ENCODE results near the gene ROBO1.

The ROBO1 gene

GRCh38 chr3:79250746-79251145 lies 517.1 kb downstream of the ROBO1 start:
- no peak for TF ChIP-seq POLR2A (IDR thresholded peaks at IDR 0.05; ENCODE audit: low read depth, low read length)
- FAIRE-seq (no peak), DNase-seq (ENCODE audit: insufficient read length, low spot score) (no peak)

DNA sequence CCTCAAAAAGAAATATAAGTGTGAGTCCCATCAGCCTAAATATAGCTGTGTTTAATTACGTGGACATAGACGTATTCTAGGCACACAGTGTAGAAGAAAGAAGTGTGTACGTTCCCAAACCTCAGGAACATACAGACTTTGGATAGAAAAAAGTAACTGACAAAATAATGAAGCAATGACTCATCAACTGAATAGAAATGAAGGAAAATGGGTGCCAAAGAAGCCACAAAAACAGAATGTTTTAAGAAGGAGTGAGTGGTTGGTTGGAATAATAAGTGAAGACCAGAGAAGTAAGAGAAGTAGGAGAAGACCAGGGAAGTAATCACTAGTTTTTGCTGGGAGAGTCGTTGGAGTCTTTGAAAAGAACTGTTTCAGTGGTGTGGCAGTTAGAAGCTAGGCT lies 518.1 kb downstream of the ROBO1 start:
- DNase-seq (ENCODE audit: insufficient read length, low spot score) (no peak), FAIRE-seq (no peak)
- TF ChIP-seq POLR2A (IDR thresholded peaks at IDR 0.05; ENCODE audit: low read depth, low read length), result no peak

- FAIRE-seq (no peak), DNase-seq (ENCODE audit: insufficient read length, low spot score) (no peak)
- no peak for TF ChIP-seq POLR2A (IDR thresholded peaks at IDR 0.05; ENCODE audit: low read depth, low read length)
Observed at GRCh38 chr3:79247725-79248043, 520.1 kb downstream of the ROBO1 start.

DNA sequence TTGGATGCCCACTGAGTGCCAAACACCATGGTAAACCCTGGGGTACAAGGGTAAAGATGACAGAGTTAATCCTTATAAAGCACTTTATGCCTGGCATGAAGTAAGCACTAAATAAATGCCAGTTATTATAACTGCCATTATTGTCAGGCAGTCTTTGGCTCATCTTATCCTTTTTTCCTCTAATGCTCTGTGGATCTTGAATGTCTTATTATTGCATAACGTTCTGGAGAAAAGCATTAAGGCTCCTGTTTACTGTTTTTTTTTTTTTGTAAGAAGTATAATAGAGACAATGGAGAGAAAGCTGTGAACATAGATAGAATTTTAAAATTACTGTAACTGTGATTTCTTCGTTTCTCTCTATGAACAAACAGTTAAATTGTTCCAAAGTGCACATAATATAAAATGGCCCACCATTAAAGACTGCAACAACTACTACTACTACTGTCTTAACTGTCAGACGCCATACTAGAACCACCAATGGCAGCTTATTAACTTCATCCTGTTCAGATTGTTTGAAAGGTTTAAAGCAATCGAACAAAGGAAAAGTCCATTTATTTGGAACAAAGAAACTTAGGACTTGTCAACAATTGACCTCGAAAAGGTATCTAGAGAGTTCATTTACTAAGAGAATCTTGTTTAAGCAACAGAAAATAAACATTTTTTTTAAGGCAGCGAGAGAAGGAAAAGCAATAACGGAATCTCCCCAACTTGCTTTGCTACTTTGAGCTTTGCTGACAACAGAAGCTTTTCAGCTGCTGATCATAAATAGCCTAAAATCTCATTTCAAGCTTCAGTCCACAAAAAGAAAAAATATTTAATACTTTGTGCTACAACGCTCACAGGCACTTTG lies 520.7 kb downstream of the ROBO1 start:
- no peak for TF ChIP-seq POLR2A (IDR thresholded peaks at IDR 0.05; ENCODE audit: low read depth, low read length)
- DNase-seq (ENCODE audit: insufficient read length, low spot score) (no peak), FAIRE-seq (no peak)

GRCh38 chr3:79245284-79246138 lies 522.3 kb downstream of the ROBO1 start:
- no peak for FAIRE-seq
- no peak for DNase-seq (ENCODE audit: insufficient read length, low spot score)
- TF ChIP-seq POLR2A (IDR thresholded peaks at IDR 0.05; ENCODE audit: low read depth, low read length), result no peak

GRCh38 chr3:79236496-79236895 lies 531.3 kb downstream of the ROBO1 start:
- TF ChIP-seq POLR2A (IDR thresholded peaks at IDR 0.05; ENCODE audit: low read depth, low read length), result no peak
- no peak for FAIRE-seq
- no peak for DNase-seq (ENCODE audit: insufficient read length, low spot score)

DNA sequence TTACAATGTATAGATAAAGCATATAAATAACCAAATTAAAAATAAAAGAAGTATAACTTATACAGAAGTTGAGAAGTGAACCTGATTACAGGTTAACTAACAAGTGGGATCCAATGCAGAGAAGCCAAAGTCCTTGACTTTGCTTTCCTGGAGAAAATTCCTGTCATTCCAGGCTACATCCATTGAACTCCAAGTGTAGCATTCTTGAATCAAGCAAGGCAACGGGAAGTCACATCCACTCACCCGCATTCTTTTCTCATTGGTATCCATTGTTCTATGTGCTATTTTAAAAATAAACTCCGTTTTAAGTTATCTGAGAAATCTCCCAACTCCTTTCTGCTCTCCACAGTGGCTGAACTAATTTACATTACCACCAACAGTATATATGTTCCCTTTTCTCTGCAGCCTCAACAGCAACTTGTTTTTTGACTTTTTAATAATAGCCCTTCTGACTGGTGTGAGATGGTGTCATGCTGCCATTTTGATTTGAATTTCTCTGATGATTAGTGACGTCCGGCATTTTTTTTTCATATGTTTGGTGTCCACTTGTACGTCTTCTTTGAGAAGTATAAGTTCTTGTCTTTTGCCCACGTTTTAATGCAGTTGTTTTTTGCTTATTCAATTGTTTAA lies 534.3 kb downstream of the ROBO1 start:
- no peak for TF ChIP-seq POLR2A (IDR thresholded peaks at IDR 0.05; ENCODE audit: low read depth, low read length)
- no peak for FAIRE-seq
- DNase-seq (ENCODE audit: insufficient read length, low spot score), result no peak

DNA sequence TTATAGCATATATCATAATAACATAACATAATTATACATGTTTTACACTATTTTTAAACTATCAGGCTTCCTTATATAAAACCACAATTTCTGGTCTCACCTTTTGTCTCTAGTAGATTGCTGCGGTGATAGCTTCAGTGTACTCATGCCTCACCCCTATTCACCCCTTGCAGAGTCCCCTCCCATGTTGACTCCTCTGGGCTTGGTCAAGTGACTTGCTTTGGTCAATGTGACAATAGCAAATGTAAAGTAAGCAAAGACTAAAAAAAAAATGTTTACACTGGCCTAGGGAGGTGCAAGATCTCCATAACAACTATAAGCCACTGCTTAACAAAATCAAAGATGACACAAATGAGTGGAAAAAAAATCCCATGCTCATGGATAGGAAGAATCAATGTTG lies 537.5 kb downstream of the ROBO1 start:
- no peak for FAIRE-seq
- DNase-seq (ENCODE audit: insufficient read length, low spot score), result no peak
- no peak for TF ChIP-seq POLR2A (IDR thresholded peaks at IDR 0.05; ENCODE audit: low read depth, low read length)

DNA sequence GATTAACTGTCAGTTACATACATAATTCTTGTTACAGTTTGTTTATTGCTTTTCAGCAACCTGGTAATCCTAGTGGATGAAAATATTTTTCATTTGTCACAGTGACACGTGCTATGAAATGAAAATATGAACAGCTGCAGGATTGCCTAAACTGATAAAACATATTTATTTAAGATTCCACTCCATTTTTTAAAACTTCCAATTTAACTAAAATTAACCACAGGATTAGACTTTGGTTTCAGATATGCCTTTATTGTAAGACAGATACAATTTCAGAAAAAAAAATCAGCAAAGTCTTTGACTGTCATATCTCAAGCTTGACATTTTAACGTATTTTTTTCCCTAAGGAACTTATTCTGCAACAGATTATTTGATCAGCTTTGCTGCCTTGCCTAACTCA lies 550.7 kb downstream of the ROBO1 start:
- no peak for TF ChIP-seq POLR2A (IDR thresholded peaks at IDR 0.05; ENCODE audit: low read depth, low read length)
- FAIRE-seq (no peak), DNase-seq (ENCODE audit: insufficient read length, low spot score) (no peak)

- no peak for TF ChIP-seq POLR2A (IDR thresholded peaks at IDR 0.05; ENCODE audit: low read depth, low read length)
- FAIRE-seq (no peak), DNase-seq (ENCODE audit: insufficient read length, low spot score) (no peak)
Observed at GRCh38 chr3:79215286-79215685, 552.5 kb downstream of the ROBO1 start.

DNA sequence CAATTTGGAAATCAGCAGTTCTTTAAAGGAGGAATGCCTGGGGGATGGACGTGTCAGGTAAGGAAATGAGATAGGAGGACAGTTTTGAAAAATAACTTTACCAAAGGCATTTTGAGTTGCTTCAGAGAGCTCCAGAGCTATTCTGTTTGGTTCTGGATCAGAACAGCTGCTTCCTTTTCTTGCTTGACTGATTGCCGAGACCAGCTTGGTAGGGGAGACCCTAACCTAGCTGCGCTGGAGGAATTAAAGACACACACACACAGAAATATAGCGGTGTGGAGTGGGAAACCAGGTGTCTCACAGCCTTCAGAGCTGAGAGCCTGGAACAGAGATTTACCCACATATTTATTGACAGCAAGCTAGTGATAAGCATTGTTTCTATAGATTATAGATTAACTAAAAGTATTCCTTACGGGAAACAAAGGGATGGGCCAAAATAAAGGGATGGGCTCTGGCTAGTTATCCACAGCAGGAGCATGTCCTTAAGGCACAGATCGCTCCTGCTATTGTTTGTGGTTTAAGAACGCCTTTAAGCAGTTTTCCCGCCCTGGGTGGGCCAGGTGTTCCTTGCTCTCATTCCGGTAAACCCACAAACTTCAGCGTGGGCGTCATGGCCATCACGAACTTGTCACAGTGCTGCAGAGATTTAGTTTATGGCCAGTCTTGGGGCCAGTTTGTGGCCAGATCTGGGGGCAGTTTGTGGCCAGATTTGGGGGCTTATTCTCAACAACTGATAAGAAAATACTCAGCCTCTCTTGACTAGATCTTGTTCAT lies 556.0 kb downstream of the ROBO1 start:
- FAIRE-seq, result no peak
- no peak for DNase-seq (ENCODE audit: insufficient read length, low spot score)
- TF ChIP-seq POLR2A (IDR thresholded peaks at IDR 0.05; ENCODE audit: low read depth, low read length), result no peak

GRCh38 chr3:79204351-79204750 lies 563.4 kb downstream of the ROBO1 start:
- FAIRE-seq (no peak), DNase-seq (ENCODE audit: insufficient read length, low spot score) (no peak)
- no peak for TF ChIP-seq POLR2A (IDR thresholded peaks at IDR 0.05; ENCODE audit: low read depth, low read length)

DNA sequence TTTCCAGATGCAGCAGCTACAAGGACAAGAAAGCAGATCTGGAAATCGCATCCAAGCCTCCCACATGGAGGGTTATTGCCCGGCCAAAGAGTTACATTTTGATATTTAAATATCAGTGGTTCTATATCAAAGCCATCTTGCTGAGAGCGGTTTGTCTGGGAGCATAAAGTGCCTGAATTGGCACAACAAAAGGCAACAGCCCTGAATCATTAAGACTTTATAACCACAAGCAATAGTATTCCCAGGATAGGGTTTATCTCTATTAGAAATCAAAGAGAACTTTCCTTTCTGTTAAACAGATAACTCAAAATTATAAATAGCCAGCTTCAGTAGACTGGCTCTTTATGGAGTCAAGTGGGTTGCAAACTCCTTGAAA lies 564.7 kb downstream of the ROBO1 start:
- no peak for FAIRE-seq
- no peak for TF ChIP-seq POLR2A (IDR thresholded peaks at IDR 0.05; ENCODE audit: low read depth, low read length)
- no peak for DNase-seq (ENCODE audit: insufficient read length, low spot score)

Data from H54 (cell line).